GM21786 (cell line): ENCODE measurements around the gene ALOX12B.
"Not testable (repeated sequence)": the region's sequence is repeated elsewhere in the genome, so short reads cannot be mapped to it uniquely, and the experiment has no call there.

Source experiments
- ATAC-seq: cut with Tn5 transposase; IDR thresholded peaks from one replicate; pipeline ENCODE4 v1.9.1; 2021; ENCODE audit not compliant: unreplicated experiment

Gene ALOX12B

GRCh38 chr17:8046929-8047768 is 40.4 kb downstream of the ALOX12B start:
- no peak for ATAC-seq

- no peak for ATAC-seq
These were observed 41.1 kb downstream of the ALOX12B start for GRCh38 chr17:8046306-8046928.

GRCh38 chr17:8044819-8045810 is 42.4 kb downstream of the ALOX12B start:
- ATAC-seq: no peak

GRCh38 chr17:8041979-8042378 is 45.5 kb downstream of the ALOX12B start:
- ATAC-seq: no peak

- ATAC-seq: no peak
These were observed 46.1 kb downstream of the ALOX12B start for GRCh38 chr17:8041249-8041928.

- no peak for ATAC-seq
These were observed 47.8 kb downstream of the ALOX12B start for GRCh38 chr17:8039611-8040168.

- no peak for ATAC-seq
These were observed 48.4 kb downstream of the ALOX12B start, which contains the start of gene ALOX15B for GRCh38 chr17:8038954-8039610. TSS of gene ALOX15B (plus strand) at chr17:8039059. CDS start at chr17:8039156, 97 bp downstream.

- no peak for ATAC-seq
These were observed 55.1 kb downstream of the ALOX12B start for GRCh38 chr17:8032442-8032841.

- ATAC-seq: no peak
These were observed 55.6 kb downstream of the ALOX12B start for GRCh38 chr17:8031950-8032349.

GRCh38 chr17:8031261-8031661 is 56.3 kb downstream of the ALOX12B start:
- no peak for ATAC-seq

- ATAC-seq: no peak
These were observed 58.4 kb downstream of the ALOX12B start for GRCh38 chr17:8029121-8029520.

- ATAC-seq: no peak
These were observed 62.2 kb downstream of the ALOX12B start for GRCh38 chr17:8025176-8025911.

GRCh38 chr17:8024161-8024560 is 63.4 kb downstream of the ALOX12B start:
- ATAC-seq: not testable (repeated sequence)
